Activated T-cell treated with anti-CD3 and anti-CD28 coated beads, Interleukin-2, amount 50 U/mL, for 24 hours (primary cell): ENCODE results near the gene PPM1L.

ENCODE experiments used
- DNase-seq: peaks from one replicate; pipeline ENCODE4 v3.0.0-alpha.2; 2020
- H3K27ac Mint-ChIP-seq: 2 replicates; pipeline ENCODE4 v1.8.0; 2020; ENCODE audit warnings: mild to moderate bottlenecking, mixed read lengths
- H3K27me3 Mint-ChIP-seq: 2 replicates; pipeline ENCODE4 v1.8.0; 2020; ENCODE audit warnings: mixed read lengths
- H3K36me3 Mint-ChIP-seq: 2 replicates; pipeline ENCODE4 v1.8.0; 2020; ENCODE audit warnings: low read depth, mixed read lengths
- H3K4me1 Mint-ChIP-seq: 2 replicates; pipeline ENCODE4 v1.8.0; 2020; ENCODE audit warnings: low read depth, mixed read lengths
- H3K4me3 Mint-ChIP-seq: 2 replicates; pipeline ENCODE4 v1.8.0; 2020; ENCODE audit warnings: mild to moderate bottlenecking, moderate library complexity, mixed read lengths
- H3K9me3 Mint-ChIP-seq: 2 replicates; pipeline ENCODE4 v1.8.0; 2020; ENCODE audit warnings: mixed read lengths

The PPM1L gene

GRCh38 chr3:161043336-161044035 is 287.5 kb downstream of the PPM1L start:
- Mint-ChIP-seq H3K27ac (no peak overlapping the region), H3K4me1 (no peaks in the 10 kb centered on the region), H3K36me3 (no peaks in the 10 kb centered on the region), H3K27me3 (no peaks in the 10 kb centered on the region), H3K4me3 (no peak overlapping the region), H3K9me3 (peaks cover 15% of the 10 kb centered on the region)
- no peak for DNase-seq

DNA sequence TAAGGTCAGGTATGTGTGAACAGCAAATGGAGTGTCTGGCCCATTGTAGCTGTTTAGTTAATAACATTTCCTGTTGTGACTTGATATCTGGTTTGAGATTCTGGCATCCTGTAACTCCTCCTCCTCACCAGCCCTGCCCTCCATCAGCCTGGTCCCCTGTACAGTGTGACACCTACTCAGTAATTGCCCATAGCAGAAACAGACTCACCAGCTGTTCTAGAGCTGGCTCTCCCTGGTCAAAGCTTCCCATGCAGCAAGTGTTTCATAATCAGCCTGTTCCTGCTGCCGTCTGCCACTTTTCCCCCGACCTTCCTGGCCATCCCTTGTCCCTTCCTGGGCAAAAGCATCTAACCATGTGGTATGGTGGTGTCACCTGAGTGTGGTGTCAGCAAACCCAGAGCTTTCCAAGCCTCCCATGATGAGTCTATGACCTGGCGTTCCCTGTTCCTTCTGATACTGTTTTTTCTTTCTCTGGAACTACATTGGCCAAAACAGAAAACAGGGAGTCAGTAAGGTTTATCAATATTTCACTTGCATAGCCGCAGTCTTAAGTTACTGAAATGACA is 293.7 kb downstream of the PPM1L start:
- no peaks in the 10 kb centered on the region for H3K36me3 Mint-ChIP-seq
- peaks cover 4% of the 10 kb centered on the region for H3K4me1 Mint-ChIP-seq
- peaks cover 4% of the 10 kb centered on the region for H3K9me3 Mint-ChIP-seq

GRCh38 chr3:161050935-161051334 is 294.9 kb downstream of the PPM1L start:
- Mint-ChIP-seq H3K27me3 (no peaks in the 10 kb centered on the region), H3K4me3 (no peak overlapping the region)

More for the DNA sequence above, 293.7 kb downstream of the PPM1L start:
- Mint-ChIP-seq H3K4me3 (no peak overlapping the region), H3K27me3 (no peaks in the 10 kb centered on the region), H3K27ac (no peak overlapping the region)
- no peak for DNase-seq

GRCh38 chr3:161051856-161052255 is 295.8 kb downstream of the PPM1L start:
- Mint-ChIP-seq H3K4me1 (peaks cover 4% of the 10 kb centered on the region), H3K36me3 (no peaks in the 10 kb centered on the region), H3K27me3 (no peaks in the 10 kb centered on the region), H3K4me3 (no peak overlapping the region), H3K27ac (no peak overlapping the region), H3K9me3 (no peaks in the 10 kb centered on the region)
- DNase-seq: no peak

More at GRCh38 chr3:161050935-161051334, 294.9 kb downstream of the PPM1L start:
- H3K9me3 Mint-ChIP-seq: no peaks in the 10 kb centered on the region
- H3K4me1 Mint-ChIP-seq: peaks cover 4% of the 10 kb centered on the region
- no peak for DNase-seq
- no peaks in the 10 kb centered on the region for H3K36me3 Mint-ChIP-seq
- H3K27ac Mint-ChIP-seq: no peak overlapping the region

DNA sequence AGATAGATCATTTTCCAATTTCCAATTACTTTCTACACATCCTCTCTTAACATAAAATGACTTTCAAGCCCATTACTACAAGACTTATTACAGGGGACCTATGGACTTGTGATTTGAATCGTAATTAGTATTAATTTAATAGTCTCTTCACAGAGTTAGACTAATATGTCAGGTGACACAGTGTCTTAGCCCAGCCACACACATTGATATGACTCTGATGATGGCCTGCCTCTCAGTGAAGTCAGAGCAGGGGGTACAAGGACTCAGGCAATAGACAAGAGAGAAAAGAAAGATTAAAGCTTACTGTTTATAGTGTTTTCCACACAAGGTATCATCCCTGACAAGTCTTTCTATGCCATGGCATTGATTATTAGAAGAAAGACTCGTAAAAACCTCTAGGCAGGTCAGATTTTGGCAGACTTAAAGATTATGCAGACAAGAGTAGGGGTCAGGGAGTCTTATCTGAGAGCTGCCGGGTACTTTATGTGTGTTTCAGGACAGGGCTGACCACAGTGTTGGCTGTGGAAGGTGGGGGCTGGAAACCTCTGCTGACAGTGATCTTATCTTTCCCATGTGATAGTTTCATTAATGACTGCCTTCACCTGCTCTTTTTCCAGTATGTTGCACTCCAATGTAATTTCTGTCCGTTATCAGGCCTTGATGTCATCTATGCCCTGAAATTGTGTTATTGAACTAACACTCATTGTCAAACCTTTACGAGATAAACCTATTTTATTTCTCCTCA is 299.0 kb downstream of the PPM1L start:
- Mint-ChIP-seq H3K9me3 (no peaks in the 10 kb centered on the region), H3K36me3 (no peaks in the 10 kb centered on the region), H3K4me3 (no peak overlapping the region), H3K4me1 (peaks cover 1% of the 10 kb centered on the region), H3K27me3 (no peaks in the 10 kb centered on the region), H3K27ac (no peak overlapping the region)
- DNase-seq: no peak

GRCh38 chr3:161064413-161064812 is 308.4 kb downstream of the PPM1L start:
- no peak for DNase-seq
- H3K9me3 Mint-ChIP-seq: no peaks in the 10 kb centered on the region
- no peaks in the 10 kb centered on the region for H3K4me1 Mint-ChIP-seq
- no peaks in the 10 kb centered on the region for H3K36me3 Mint-ChIP-seq
- no peak overlapping the region for H3K27ac Mint-ChIP-seq
- H3K4me3 Mint-ChIP-seq: no peak overlapping the region
- H3K27me3 Mint-ChIP-seq: no peaks in the 10 kb centered on the region

DNA sequence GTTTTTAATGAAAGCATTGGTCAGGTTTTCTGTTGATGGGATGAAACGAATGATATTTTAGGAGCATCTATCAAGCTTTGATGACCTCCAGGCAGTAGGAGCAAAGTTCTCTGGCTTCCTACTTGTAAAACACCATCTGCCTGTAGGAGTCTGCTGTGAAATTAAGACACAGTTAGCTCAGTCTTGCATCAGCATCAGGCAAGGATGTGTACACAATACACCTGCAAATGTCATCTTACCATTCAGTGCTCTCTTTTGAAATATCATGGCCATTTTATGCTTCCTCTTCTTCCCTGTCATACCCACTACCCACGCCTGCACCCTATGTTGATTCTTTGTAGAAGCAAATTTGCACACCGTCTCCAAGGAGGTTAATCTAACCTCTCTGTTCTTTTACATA is 310.9 kb downstream of the PPM1L start:
- Mint-ChIP-seq H3K9me3 (no peaks in the 10 kb centered on the region), H3K4me3 (no peak overlapping the region), H3K36me3 (no peaks in the 10 kb centered on the region), H3K27ac (no peak overlapping the region), H3K4me1 (peaks cover 6% of the 10 kb centered on the region), H3K27me3 (no peaks in the 10 kb centered on the region)
- no peak for DNase-seq

GRCh38 chr3:161067335-161067734 is 311.3 kb downstream of the PPM1L start:
- Mint-ChIP-seq H3K36me3 (no peaks in the 10 kb centered on the region), H3K4me1 (peaks cover 9% of the 10 kb centered on the region), H3K9me3 (no peaks in the 10 kb centered on the region), H3K27me3 (no peaks in the 10 kb centered on the region), H3K27ac (no peak overlapping the region), H3K4me3 (no peak overlapping the region)
- no peak for DNase-seq

DNA sequence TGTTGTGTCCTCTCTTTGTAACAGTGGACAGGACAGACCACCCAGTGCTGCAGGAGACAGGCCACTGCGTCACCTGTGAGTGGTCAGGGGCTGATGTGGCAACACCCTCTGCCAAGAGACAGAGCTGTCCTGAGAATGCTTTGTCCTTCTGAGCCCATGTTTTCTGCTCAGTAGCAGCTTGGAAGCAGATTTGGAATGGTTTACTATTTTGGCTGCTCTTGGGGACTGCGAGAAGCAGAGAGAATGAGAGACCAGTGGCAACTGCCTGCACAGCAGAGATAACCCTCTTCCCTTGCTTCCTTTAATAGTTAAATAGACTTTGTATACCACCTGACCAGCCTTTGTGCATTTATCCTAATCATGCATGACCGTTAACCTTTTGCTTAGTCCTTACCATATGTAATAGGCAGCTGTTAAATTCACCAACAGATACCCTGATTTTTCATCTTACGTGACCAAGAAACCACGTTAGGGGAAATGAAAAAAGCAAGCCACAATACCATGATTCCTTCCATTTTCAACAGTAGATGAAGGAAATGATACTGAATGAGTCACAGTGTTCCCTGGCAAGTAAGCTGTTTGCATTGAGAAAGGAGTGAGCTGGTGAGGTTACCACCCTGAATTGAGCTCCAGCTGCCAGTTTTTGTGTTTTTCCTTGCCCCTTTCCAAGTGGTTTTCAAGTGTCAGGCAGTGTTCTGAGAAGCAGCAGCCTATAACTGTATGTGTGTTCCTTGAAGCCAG is 313.6 kb downstream of the PPM1L start:
- no peak for DNase-seq
- Mint-ChIP-seq H3K27me3 (no peaks in the 10 kb centered on the region), H3K27ac (no peak overlapping the region), H3K4me1 (peaks cover 15% of the 10 kb centered on the region), H3K4me3 (no peak overlapping the region), H3K36me3 (no peaks in the 10 kb centered on the region), H3K9me3 (no peaks in the 10 kb centered on the region)

GRCh38 chr3:161070252-161070930 is 314.4 kb downstream of the PPM1L start:
- Mint-ChIP-seq H3K36me3 (no peaks in the 10 kb centered on the region), H3K4me3 (no peak overlapping the region), H3K9me3 (no peaks in the 10 kb centered on the region), H3K4me1 (peaks cover 15% of the 10 kb centered on the region), H3K27me3 (no peaks in the 10 kb centered on the region), H3K27ac (no peak overlapping the region)
- no peak for DNase-seq

DNA sequence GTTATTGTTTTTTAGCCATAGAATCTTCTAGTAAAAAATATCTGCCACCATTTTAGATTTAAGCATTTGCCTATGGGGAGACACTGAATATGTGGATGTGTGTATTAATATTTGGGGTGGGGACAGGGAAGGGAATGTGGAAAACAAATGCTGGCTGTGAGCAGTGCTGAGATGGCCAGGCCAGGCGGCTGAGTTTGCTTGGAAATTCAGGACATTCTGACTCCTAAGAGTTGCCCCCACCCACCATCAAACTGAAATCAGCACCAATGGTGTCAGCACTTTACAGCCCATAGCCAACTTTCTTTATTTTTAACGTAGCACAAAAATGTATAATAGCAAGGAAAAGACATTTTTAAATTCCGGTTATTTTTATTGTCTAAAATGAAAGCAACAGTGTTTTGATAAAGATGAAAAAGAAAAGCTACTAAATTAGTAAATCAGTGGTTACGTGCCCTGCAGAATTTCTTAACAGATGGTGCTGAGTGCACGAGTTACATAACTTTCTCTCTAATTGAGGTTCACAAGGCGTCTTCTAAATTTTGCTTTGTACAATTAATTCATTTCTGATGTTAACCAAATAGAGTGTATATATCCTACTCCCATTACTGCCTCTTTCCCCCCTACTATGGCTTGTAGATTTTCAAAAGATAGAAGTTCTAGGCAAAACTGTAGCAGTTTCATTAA is 315.1 kb downstream of the PPM1L start:
- H3K4me1 Mint-ChIP-seq: peaks cover 15% of the 10 kb centered on the region
- H3K27ac Mint-ChIP-seq: no peak overlapping the region

DNA sequence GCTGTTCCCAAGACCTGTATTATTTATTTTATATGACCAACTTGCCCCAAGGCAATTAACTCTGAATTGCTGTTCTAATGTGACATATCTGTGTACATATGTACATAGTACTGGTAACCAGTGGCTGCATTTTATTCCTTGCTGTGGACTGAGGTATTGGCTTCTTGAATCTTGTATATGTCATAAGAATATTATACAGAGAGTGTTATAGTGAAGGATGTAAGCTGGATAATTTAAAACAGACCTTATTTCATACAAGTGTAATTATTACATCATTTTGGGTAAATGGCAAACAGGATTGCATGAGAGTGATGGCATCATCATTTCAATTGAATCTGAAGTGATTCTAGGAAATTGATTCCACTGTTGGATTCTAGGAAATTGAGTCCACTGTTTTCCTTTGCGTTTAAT is 316.2 kb downstream of the PPM1L start:
- H3K4me3 Mint-ChIP-seq: no peak overlapping the region

More for the DNA sequence above, 315.1 kb downstream of the PPM1L start:
- Mint-ChIP-seq H3K27me3 (peaks cover under 1% of the 10 kb centered on the region), H3K36me3 (no peaks in the 10 kb centered on the region), H3K9me3 (no peaks in the 10 kb centered on the region), H3K4me3 (no peak overlapping the region)
- DNase-seq: no peak

DNA sequence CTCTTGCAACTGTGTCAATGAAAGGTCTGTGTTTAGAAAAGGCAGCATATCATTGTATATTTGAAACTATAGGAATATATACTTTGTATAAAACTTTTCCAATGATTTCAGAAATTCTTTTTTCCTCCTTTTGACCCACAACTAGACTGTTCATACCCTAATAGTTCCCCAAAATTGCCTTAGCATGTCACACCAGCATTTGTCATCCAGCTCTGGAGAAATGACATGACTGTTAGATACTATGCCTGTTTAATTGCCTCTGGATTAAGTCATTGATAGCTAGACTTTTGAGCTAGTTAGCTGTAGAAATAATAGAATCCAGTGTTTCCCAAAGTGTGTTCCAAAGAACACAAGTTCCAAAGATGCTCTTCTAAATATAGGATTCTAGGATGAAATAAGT is 316.7 kb downstream of the PPM1L start:
- no peaks in the 10 kb centered on the region for H3K36me3 Mint-ChIP-seq
- H3K4me1 Mint-ChIP-seq: peaks cover 16% of the 10 kb centered on the region
- no peak for DNase-seq
- no peak overlapping the region for H3K4me3 Mint-ChIP-seq
- no peak overlapping the region for H3K27ac Mint-ChIP-seq
- no peaks in the 10 kb centered on the region for H3K9me3 Mint-ChIP-seq
- peaks cover 4% of the 10 kb centered on the region for H3K27me3 Mint-ChIP-seq

More for the DNA sequence above, 316.2 kb downstream of the PPM1L start:
- H3K36me3 Mint-ChIP-seq: no peaks in the 10 kb centered on the region
- H3K4me1 Mint-ChIP-seq: peaks cover 15% of the 10 kb centered on the region
- no peak overlapping the region for H3K27ac Mint-ChIP-seq
- H3K9me3 Mint-ChIP-seq: no peaks in the 10 kb centered on the region
- no peak for DNase-seq
- peaks cover 4% of the 10 kb centered on the region for H3K27me3 Mint-ChIP-seq

DNA sequence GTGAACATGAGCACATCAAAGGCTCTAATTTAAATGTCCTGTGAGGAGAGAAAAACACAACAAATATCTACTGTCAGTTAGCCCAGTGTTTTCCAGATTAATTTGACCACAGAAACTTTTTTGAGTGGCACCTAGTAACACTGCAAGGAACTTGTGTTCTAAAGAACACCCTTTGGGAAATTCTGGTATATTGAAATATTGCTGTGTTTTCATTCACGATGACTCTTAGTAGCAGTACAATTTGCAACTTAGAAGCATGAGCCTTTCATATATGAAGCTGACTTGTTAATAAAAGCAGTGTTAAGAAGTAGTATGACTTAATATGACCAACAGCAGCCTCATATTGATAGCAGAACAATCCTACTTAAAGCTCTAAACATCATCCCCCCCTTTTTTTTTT is 317.1 kb downstream of the PPM1L start:
- peaks cover 19% of the 10 kb centered on the region for H3K4me1 Mint-ChIP-seq
- H3K4me3 Mint-ChIP-seq: no peak overlapping the region
- H3K9me3 Mint-ChIP-seq: no peaks in the 10 kb centered on the region
- DNase-seq: no peak
- no peaks in the 10 kb centered on the region for H3K36me3 Mint-ChIP-seq
- H3K27ac Mint-ChIP-seq: no peak overlapping the region
- peaks cover 4% of the 10 kb centered on the region for H3K27me3 Mint-ChIP-seq
